ENCODE data around the gene MFAP3L.

The MFAP3L gene

DNA sequence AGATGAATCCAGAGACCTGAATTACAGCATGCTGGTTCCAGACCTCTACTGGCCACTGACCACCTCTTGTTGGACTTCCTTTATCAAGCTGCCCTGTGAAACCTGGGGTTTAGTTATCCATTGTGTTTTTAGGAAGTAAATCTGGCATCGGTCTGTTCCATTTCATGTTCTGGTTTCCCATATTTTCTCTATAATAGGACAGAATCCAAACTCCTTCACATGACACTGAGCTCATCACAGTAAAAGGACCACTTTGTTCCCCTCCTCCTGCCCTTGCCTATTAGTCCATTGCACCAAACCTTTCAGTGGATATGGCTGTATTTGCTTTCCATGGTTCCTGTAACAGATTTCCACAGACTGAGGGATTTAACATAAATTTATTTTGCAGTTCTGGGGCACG is 4.0 kb downstream of the MFAP3L start:
- no peak for DNase-seq (ENCODE audit: low read depth in 2 of 2)

DNA sequence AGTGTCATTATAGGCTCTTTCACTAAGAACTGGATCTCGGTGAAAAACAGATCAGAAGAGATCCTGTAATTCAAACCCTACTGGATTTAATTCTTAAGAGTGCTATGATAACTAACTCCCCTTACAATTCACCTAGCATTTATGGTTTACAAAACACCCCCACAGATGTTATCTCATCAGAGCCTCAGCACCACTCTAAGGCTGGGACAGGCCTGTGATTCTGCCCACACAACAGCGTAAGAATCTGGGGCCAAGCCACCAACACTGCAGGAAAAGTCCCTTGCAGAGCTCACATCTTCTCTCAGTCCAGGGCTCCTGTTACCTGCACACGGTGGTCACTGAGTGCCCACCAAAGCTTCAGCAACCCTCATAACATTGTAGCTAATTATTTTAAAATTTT is 8.9 kb downstream of the MFAP3L start:
- DNase-seq (ENCODE audit: low read depth in 2 of 2), result no peak

GRCh38 chr4:170015285-170015684 is 10.9 kb downstream of the MFAP3L start:
- DNase-seq (ENCODE audit: low read depth in 2 of 2), result no peak

DNA sequence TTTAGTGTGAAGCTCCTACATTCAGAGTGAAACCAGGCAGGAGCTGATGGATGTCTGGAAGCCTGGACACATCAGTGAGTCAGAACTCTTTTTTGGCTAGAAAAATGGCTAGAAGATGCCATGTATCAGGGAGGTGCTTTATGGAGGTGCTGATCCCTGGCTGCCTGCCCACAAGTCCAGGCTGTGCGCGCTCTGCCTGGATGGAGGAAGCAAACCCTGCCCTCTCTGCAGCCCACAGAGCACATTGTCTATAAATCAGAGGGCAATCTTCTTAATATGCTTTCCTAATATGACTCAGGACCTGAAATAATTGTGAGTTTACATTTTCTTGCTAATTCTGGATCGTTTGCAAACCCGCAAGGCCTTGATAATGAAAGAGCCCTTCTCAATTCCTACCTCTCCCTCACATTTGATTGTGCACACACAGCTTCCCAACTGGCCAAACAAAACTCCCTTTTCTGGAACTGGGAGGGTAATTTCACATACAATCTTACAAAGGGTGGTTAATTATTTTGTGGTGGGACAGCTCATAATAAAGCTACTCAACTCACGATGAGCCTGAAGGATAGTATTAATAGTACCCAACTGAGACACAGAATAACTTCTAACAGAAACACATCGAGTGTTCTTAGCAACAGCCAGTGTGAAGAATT is 11.7 kb downstream of the MFAP3L start:
- no peak for DNase-seq (ENCODE audit: low read depth in 2 of 2)

GRCh38 chr4:170012629-170012958 is 13.6 kb downstream of the MFAP3L start:
- no peak for DNase-seq (ENCODE audit: low read depth in 2 of 2)

DNA sequence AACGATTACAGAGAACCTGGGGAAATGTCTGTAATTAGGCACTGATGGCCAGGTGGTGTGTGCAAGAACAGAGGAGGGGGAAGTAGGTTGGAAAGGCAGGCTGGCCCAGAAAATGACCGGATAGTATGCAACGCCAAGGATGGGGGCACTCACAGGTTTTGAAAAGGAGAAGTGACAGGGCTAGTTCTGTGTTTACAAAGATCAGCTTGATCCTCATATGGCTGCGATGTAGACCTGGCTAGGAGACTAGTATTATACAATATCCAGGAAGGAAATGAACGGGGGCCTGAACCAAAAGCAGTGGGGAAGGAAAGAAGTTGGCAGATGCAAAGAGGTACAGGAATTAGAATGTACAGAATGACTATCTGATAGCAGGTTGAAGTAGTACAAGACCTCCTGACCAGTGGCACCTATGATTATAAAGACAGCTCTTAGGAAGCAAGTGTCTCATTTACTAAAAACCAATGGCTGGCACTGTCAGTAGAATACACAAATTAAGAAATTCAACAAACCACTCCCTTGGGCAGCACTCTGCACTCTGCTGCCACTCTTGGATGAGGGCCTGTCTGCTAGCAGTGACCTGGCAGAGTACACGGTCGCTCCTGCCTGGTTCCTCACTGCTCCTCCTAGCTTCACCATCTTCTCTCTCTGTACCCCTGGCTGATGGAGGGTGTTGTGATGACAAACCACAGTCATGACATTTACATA is 14.1 kb downstream of the MFAP3L start:
- no peak for DNase-seq (ENCODE audit: low read depth in 2 of 2)

GRCh38 chr4:170009291-170009690 is 16.9 kb downstream of the MFAP3L start:
- DNase-seq (ENCODE audit: low read depth in 2 of 2), result no peak

DNA sequence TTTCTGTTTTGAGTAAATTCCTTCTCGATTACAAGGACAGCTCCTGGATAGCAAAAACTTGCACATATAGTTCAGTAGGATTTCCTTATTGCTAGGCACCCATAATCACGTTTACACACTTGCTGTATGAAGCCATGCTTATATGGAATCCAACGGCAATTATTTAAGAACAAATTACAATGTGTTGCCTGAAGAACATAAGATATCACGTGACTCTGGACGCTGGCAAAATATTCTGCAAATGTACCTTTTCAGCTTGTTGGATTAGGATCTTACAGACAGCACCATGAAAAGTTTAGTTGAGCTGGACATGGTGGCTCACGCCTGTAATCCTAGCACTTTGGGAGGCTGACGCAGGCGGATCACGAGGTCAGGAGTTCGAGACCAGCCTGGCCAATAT is 17.4 kb downstream of the MFAP3L start:
- DNase-seq (ENCODE audit: low read depth in 2 of 2), result no peak

GRCh38 chr4:170008371-170008770 is 17.8 kb downstream of the MFAP3L start:
- no peak for DNase-seq (ENCODE audit: low read depth in 2 of 2)

DNA sequence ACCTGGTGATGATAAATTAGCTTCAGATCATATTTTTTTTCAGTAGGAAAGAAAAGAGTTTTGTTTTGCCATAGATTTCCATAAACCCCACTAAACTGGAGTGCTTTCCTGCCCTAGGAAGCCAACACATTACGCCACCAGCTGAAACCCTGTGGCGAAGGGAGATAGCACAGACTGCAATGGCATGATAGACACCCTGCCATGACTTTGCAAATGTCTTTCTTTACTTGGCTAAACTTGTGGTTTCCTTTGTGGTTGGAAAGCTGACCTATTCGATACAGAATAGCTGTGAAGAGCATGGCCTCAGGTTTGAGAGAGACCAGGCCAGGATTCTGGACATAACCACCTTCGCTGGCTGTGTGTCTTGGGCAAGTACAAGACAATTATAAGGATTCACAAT is 19.1 kb downstream of the MFAP3L start:
- DNase-seq (ENCODE audit: low read depth in 2 of 2), result no peak

GRCh38 chr4:170005472-170005871 is 20.7 kb downstream of the MFAP3L start:
- no peak for DNase-seq (ENCODE audit: low read depth in 2 of 2)

DNA sequence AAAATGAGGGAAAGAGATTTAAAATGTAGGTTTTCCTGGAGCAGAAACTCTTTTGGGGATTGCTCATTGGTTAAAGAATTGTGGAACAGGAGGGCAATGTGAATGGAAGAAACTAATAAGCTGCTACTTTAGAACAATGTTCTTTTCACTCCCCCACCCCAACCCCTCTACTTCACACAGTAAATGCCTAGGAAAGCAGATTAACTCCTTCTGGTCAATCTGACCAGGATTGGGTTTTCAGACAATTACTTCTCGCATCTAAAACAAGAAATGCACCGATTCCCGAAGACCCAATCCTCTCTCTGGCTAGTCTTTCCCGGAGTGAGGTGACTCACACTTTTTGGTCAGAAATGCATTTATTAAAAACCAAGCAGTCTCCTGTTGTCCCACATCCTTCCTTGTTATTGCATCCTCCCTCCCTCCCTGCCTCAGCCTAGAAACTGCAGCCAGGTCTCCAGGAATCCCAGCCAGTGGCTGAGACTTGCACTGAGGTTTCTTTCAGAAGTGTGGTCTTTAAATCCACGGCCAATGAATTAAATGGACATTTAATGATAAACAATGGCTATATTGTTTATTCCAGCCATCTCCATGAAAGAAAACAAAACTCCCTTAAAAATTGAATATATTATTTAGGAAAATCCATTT is 21.4 kb downstream of the MFAP3L start:
- DNase-seq (ENCODE audit: low read depth in 2 of 2), result no peak

DNA sequence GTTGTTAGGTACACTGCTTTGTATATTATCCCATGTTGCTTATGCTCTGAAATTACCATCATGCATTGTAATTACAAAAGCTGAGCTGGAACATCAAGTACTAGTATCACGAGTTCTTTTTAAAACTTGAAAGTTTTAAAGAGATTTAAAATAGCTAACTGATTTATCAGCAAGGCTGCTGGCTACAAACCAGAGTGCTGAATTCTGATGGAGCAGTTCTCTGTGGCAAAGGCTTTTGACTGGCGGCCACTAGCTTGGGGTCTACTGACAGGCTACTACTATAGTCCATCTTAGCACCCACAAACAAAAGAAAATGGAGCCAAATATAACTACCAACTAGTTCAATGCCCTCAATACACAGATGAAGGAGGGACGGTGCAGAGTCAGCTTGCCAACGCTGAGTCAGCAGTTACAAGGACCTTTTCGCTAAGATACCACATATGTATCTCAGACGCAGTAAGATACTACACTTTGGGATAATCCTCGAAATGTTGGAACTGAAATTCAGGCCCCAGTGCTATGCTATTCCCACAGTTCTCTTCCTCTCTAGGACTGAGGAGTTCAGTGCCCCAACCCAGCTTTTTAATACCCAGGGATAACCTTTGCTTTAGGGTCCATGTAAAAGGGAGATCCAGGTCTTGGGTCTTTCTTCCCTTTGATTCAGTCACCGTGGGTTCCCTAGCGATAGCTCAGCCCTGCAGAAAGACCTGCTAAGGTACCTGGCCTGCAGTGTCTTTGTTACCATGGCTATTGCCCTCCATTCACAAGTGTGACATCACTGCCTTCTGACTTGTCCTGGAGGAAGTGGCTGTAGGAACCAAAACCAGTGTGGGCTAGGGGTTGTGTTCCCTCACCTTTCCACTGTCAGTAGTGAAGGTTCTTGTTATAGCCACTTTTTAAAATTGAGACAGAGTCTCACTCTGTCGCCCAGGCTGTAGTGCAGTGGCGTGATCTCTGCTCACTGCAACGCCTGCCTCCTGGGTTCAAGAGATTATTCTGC is 22.8 kb downstream of the MFAP3L start:
- no peak for DNase-seq (ENCODE audit: low read depth in 2 of 2)

- DNase-seq (ENCODE audit: low read depth in 2 of 2), result no peak
Observed at GRCh38 chr4:170001745-170002267, 24.4 kb downstream of the MFAP3L start.

DNA sequence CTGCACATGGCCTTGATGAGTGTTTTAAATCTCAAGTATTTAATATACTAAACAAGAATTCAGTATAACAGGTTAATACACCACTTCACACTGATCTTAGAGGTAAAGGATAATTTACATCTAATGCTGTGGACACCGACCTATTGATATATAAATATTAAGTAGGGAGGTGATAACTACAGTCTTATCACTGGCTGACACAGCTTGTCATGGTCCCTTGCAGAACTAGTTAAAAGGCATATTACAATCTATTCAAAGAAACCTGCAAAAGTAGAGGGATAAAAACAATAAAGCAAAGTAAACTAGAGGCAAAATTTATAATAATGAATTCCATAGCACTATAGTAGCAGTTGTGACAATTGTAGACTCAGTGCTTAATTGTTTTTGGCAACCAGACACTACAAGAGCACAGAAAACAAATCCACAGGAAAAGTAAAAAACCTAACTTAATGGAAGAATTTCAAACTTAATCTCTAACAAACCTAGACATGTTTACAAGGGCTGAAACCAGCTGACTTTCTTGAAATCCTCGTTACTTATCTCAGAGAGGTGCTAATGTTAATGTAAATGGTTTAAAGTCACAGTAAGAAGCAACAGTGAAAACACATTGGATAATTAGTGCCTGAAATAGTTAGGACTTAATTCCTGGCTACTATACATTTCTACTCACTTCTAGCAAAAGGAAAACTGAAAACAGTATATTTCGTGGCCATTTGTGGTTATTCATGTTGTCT is 25.0 kb downstream of the MFAP3L start:
- no peak for DNase-seq (ENCODE audit: low read depth in 2 of 2)

DNA sequence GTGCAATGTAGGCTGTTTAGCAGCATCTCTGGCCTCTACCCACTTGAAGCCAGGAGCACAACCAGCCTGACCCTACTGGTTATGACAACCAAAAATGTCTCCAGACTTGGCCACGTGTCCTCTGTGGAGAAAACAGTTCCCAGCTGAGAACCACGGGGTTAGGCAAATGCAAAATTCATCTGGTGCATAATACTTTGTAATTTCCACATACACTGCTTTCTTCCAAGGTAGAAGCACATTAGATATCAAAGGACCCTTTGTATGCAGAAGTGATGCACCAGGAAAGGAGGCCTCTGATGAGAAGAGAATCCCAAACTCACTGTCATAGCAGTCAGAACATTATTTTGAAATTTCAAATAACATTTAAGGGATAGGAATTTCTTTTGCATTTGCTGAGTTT is 26.3 kb downstream of the MFAP3L start:
- DNase-seq (ENCODE audit: low read depth in 2 of 2), result no peak

- no peak for DNase-seq (ENCODE audit: low read depth in 2 of 2)
Observed at GRCh38 chr4:169998981-169999380, 27.2 kb downstream of the MFAP3L start.

DNA sequence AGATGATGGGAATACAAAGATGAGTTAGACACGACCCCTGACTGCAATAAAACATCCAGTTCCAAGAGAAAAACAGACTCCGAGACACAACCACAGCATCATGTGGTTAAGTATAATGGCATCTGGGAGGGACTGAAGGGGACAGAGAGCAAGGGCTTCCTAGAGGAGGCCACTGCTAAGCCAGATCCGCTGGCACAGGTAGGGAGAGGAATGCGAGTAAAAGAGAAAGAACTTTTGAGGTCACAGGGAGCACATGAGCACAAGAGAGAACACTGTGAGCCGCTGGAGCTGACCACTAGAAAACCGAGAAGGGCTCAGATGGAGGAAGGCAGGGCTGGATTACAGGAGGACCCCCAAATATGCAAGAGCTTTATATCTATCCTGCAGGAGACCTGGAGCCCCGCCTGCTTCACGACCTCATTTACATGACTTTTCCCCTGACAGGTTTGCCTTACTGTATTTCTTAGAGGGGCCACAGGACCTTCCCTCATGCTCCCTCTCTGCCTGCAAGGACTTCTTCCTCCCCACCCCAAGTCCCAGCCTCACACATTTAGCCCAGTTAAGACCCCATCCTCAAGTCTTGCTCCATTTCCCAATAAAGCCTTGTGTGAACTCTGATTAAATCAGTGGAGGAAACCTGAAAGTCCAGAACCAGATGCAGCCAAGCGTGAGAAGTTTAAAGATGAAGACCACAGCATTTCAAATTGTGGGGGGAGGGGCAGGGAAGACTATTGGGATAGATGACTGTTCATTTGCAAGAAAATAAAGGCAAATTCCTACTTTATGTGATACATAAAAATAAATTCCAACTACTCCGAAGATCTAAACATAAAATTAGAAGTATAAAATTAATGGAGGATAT is 29.6 kb downstream of the MFAP3L start:
- DNase-seq (ENCODE audit: low read depth in 2 of 2), result no peak

- no peak for DNase-seq (ENCODE audit: low read depth in 2 of 2)
Observed at GRCh38 chr4:169993531-169993930, 32.7 kb downstream of the MFAP3L start.

DNA sequence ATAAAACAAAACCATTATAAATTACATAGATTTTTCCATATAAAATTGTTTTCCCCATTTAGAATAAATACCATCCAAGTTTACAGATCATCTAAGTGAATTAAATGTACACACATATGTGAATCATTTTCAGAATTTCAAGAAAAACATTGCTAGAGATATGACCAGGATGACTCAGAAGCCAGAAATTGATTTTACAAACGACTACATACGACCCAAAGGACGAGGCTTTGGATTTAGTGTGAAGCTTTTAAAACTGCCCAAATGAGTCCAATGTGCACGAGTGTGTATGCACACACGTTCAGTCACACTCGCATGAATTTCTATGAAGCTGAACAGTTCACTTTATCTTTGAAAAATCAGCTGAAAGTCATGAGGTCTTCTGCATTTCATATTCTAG is 37.9 kb downstream of the MFAP3L start:
- no peak for DNase-seq (ENCODE audit: low read depth in 2 of 2)

All from stimulated activated CD8-positive, alpha-beta memory T cell treated with anti-CD3 and anti-CD28 coated beads, Interleukin-7, amount 100 ng/mL, for 4 hours (primary cell).